ENCODE results near the gene STPG3. TPM values are rescaled to one million over a fixed set of nuclear protein-coding genes. Genes with fewer than 3 reads are reported as not detected.

STPG3 gene
- total RNA-seq, 1 donor from 2014 or later = not detected

DNA sequence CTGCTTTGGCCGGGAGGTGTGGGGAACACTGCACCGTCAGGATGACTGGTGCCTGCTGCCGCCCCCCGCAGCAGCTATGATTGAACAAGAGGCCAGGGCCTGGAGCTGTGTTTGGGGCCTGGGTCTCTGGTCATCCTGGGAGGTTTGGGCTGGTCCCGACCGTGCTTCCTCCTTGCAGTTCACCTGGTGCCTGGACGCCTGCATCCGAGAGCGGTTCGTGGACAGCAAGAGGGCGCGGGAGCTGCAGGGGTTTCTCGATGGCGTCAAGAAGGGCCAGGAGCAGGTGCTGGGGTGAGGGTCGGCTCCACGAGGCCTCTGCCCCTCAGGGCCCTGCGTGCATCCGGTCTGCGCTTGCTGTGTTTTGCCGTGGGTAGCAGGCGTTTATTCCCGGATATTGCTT, 13.0 kb downstream of the STPG3 start:
- DNase-seq (peak; percentile 55), ATAC-seq (no peak)
- no peak for TF ChIP-seq CTCF (IDR thresholded peaks at IDR 0.05)
- Histone ChIP-seq H3K9me3 (no peaks in the 10 kb centered on the region), H3K36me3 (peaks cover 38% of the 10 kb centered on the region), H3K4me1 (peaks cover 15% of the 10 kb centered on the region), H3K27me3 (no peaks in the 10 kb centered on the region), H3K4me3 (no peak overlapping the region), H3K27ac (no peak overlapping the region)
- intact Hi-C loops (cut with DNase I) = no loop called here

DNA sequence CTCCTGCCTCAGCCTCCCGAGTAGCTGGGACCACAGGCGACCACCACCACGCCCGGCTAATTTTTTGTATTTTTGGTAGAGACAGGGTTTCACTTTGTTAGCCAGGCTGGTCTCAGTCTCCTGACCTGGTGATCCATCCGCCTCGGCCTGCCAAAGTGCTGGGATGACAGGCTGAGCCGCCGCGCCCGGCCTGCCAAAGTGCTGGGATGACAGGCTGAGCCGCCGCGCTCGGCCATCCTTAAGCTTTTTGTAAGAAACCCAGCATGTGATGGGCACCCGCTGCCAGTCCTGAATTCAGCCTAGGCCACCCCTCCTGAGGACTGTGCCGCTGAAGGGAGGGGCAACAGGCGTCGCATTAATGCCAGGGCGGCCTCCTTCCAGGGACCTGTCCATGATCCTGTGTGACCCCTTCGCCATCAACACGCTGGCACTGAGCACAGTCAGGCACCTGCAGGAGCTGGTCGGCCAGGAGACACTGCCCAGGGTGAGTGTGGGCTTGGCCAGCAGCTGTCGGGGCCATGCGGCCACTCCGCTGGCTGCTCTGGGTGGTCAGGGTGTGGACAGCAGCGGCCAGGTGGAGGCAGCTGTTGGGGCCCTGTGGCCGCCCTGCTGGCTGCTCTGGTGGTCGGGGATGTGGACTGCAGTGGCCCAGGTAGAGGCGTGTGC, 14.5 kb downstream of the STPG3 start:
- Histone ChIP-seq H3K4me1 (peaks cover 25% of the 10 kb centered on the region), H3K27ac (no peak overlapping the region), H3K9me3 (no peaks in the 10 kb centered on the region), H3K4me3 (no peak overlapping the region), H3K36me3 (peaks cover 38% of the 10 kb centered on the region), H3K27me3 (no peaks in the 10 kb centered on the region)
- TF ChIP-seq CTCF (IDR thresholded peaks at IDR 0.05) = no peak
- intact Hi-C loops (cut with DNase I) = no loop called here
- ATAC-seq (no peak), DNase-seq (peak; percentile 52)

- Histone ChIP-seq H3K4me1 (peaks cover 25% of the 10 kb centered on the region), H3K9me3 (no peaks in the 10 kb centered on the region), H3K36me3 (peaks cover 38% of the 10 kb centered on the region), H3K27ac (no peak overlapping the region), H3K4me3 (no peak overlapping the region), H3K27me3 (no peaks in the 10 kb centered on the region)
- ATAC-seq (no peak), DNase-seq (peak; percentile 61)
- TF ChIP-seq CTCF (IDR thresholded peaks at IDR 0.05) = no peak
- intact Hi-C loops (cut with DNase I) = no loop called here
Measured at GRCh38 chr9:137266162-137266527, 15.1 kb downstream of the STPG3 start.

DNA sequence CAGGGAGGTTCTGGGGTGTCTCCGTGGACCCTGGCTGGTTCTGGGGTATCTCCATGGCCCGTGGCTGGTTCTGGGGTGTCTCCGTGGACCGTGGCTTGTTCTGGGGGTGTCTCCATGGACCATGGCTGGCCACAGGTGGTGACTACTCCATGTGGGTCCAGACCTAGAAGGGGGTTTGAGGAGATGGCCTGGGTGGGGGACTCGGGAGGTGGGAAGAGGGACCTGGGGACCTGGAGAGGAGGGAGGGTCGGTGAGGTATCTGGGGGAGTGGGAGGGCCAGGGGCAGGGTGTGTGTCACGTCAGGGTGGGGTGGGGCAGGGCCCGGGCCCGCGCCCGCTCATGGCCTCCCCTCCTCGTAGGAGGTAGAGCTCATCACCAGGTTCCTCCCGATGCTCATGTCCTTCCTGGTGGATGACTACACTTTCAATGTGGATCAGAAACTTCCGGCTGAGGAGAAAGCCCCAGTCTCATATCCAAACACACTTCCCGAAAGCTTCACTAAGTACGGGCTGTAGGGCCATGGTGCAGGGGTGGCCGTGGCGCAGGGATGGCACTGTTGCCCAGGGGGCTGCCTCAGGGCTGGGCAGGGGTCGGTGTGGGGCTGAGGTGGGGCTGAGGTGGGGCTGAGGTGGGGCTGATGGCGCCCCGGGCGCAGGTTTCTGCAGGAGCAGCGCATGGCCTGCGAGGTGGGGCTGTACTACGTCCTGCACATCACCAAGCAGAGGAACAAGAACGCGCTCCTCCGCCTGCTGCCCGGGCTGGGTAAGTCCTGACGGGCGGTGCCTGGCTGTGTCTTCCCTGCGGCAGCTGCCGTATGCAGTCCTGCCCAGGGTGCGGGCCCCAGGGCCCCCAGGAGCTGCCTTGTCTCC, 15.7 kb downstream of the STPG3 start:
- H3K9me3 ChIP-seq = no peaks in the 10 kb centered on the region
- no peak overlapping the region for H3K4me3 ChIP-seq
- no peak for TF ChIP-seq CTCF (IDR thresholded peaks at IDR 0.05)
- DNase-seq = peak; percentile 58
- ATAC-seq = no peak
- H3K27me3 ChIP-seq = no peaks in the 10 kb centered on the region
- peaks cover 38% of the 10 kb centered on the region for H3K36me3 ChIP-seq
- intact Hi-C loops (cut with DNase I) = no loop called here
- H3K27ac ChIP-seq = no peak overlapping the region
- H3K4me1 ChIP-seq = peaks cover 25% of the 10 kb centered on the region

GRCh38 chr9:137267933-137268355, 16.9 kb downstream of the STPG3 start:
- Histone ChIP-seq H3K27me3 (no peaks in the 10 kb centered on the region), H3K4me3 (no peak overlapping the region), H3K9me3 (no peaks in the 10 kb centered on the region), H3K36me3 (peaks cover 48% of the 10 kb centered on the region), H3K27ac (peak overlapping the region; percentile 76), H3K4me1 (peaks cover 25% of the 10 kb centered on the region)
- DNase-seq = no peak
- intact Hi-C loops (cut with DNase I) = no loop called here
- no peak for TF ChIP-seq CTCF (IDR thresholded peaks at IDR 0.05)
- no peak for ATAC-seq

All from upper lobe of right lung (tissue), 1 donor.